GM19240 (cell line): ENCODE data around the gene KLHDC9.
"Not testable (repeated sequence)": the region's sequence is repeated elsewhere in the genome, so short reads cannot be mapped to it uniquely, and the experiment has no call there.

Experiments
- DNase-seq: peaks from one replicate; pipeline ENCODE4 v3.0.0; 2011; ENCODE audit warnings: low spot score; ENCODE audit not compliant: insufficient read length

Gene KLHDC9

DNA sequence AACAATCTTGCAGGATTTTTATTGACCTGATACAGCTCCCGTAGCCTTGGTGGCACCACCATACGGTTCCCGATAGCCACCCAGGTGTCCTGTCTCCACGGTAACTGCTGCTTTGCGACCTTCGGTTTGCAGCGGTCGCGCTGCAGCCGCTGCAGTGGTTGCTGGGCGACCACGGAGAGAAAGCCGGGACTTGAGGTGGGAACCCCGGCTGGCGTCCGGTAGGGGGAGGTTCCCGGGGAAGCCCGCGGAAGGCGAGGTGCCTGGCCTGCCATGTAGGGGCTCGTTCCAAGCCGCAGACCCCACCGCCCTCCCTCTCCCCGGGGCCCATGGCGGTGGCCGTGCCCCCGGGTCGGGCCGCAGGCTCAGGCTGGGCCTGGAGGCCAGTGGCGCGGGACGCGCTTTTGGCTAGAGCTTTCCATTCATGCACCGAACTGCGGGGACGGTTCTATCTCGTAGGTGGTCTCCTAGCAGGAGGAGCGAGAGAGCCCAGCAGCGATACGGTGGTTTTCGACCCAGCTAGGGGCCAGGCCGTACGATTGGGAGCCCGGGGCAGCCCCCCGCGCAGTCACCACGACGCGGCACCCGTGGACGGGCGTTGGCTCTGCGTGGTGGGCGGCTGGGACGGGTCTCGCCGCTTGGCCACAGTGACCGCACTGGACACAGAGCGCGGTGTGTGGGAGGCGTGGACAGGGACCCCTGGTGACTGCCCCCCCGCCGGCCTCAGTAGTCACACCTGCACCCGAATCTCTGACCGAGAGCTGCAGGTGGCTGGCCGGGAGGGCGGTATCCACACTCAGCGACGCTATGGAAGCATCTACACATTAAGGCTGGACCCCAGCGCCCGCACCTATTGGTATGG is at the start of gene KLHDC9:
KLHDC9 (plus strand) TSS at position 152 of the 859 bp plus-strand sequence; CDS start at position 327, 175 bp downstream.
- peak; percentile 96 for DNase-seq

DNA sequence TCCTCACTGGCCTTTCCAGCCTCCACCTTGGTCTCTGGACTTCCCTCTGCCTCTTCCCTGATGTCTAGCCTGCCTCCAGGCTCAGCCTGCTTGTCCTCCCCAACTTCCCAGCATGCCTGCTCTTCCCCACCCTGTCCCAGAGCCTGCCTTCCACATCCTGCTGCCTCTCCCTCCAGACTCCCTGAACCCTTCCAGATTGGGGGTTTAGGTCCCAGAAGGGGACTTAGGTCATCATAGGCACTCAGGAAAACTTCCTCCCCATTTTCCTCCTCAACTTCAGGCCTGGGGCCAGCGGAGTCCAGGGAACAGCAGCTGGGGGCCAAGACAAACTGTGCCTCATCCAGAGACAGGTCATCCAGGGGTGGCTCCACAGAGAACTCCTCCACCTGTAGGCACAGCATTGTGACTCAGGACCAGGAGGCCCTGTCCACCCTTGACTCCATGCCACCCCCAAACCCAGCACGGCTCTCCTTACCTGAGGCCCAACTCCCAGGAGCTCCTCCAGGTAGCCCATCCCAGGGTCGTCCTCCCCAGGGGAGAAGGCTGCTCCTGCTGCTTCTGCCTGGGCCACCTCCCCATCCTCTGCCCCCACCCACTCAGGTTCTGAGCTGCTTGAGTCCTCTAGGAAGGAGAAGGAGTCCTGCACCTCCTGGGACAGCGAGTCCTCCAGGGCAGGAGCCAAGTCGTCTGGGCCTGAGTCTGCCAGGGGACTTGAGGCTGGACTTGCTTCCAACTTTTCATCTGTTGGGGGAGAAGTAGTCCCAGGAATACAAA is 49.0 kb upstream of the KLHDC9 start:
- DNase-seq, result no peak

DNA sequence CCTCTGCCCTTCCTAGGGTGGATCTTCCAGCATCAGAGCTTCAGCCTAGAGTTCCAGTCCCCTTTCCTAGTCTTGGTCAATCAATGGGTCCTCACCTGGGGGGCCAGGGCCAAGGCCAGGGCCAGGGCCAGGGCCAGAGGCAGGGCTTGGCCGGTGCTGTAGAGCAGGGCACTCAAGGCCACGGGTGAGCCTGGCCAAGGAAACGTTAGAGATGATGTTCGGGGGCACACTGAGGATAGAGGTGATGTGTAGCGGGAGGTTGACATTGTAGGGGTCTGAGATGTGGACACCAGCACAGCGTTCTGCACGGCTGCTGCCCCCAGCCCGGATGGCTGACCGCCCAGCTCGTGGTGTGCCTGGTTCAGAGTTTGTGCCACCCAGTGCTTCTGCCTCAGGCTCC is 46.9 kb upstream of the KLHDC9 start:
- no peak for DNase-seq

DNA sequence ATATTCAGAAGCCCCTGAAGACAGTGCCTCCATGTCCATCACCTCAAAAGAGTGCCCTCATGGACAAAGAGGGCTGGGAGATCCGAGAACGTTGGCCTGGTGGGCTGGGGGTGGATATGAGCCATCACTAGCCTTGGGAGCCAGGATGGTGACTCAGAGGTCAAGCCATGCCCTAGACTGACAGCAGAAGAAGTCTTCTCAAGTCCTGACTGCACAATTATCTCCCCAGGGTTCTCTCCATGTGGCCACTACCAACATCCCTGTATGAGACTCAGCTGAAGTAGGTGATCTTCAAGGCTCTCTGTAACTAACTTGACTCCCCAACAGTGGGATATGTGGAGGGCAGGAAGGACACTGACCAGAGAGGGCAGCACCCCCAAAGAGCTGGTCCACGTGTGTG is 45.3 kb upstream of the KLHDC9 start:
- DNase-seq, result no peak

DNA sequence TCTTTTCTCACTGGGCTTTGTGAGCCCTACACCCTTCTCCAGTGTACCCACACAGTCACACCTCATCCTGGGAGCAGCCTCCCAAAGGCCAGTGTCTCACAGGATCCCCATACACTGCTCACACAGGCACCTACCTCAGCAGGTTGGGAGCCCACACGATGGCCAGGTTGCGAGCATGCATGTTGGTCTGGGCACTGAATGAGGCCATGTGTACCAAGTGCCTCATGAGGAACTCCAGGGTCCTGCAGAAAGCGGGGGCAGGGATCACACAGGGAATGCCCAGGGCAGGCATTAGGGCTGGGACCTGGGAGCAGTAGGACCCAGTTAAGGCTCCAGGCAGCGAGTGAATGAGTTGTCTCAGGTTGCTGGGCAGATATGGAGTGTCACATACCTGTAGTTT is 43.9 kb upstream of the KLHDC9 start:
- DNase-seq, result no peak

- no peak for DNase-seq
Observed at GRCh38 chr1:161054805-161055204, 43.4 kb upstream of the KLHDC9 start.

- DNase-seq, result no peak
Observed at GRCh38 chr1:161059293-161059692, 38.9 kb upstream of the KLHDC9 start.

DNA sequence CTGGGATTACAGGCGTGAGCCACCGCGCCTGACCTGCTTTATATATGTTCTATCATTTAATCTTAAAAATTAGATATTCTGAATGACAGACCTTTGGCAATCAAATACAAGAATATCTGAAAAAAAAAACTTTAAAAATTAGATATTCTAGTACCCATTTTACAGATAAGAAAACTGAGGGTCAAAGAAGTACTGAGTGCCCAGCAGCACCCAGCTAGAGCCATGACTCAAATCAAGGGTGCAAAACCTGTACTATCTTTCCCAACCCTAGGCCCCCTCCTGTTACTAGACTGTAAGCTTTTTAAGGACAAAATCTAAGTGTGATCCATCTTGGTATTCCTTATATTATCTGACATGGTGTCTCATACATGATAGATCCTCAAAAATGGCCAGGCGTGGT is 36.7 kb upstream of the KLHDC9 start:
- DNase-seq, result no peak

DNA sequence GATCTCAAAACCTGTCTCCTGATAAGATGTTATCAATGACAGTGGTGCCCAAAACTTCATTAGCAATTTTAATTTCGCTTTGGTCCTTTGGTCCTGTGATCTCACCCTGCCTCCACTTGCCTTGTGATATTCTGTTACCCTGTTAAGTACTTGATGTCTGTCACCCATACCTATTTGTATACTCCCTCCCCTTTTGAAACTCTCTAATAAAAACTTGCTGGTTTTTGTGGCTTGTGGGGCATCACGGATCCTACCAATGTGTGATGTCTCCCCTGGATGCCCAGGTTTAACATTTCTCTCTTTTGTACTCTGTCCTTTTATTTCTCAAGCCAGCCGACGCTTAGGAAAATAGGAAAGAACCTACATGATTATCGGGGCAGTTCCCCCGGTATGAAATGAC is 34.2 kb upstream of the KLHDC9 start:
- DNase-seq, result not testable (repeated sequence)

GRCh38 chr1:161065681-161066080 is 32.5 kb upstream of the KLHDC9 start:
- DNase-seq, result not testable (repeated sequence)

DNA sequence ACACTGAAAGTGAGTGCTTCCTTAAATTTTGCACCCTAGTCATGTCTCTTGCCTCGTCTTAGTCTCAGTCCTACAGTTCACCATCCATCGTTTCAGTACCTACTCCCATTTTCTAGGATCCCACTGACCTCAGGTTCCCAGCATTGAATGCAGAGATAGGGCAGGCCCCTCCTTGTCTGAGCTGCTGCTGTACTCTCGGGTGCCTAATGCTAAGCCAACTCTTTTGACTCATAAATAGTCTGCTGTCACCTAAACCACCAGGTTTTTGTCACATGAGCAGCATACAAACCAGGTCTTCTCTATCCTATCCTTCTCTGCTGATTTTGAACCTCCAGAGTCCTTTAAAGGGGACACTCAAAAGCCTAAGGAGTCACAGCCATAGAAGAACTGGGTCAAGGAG is 31.5 kb upstream of the KLHDC9 start:
- no peak for DNase-seq

DNA sequence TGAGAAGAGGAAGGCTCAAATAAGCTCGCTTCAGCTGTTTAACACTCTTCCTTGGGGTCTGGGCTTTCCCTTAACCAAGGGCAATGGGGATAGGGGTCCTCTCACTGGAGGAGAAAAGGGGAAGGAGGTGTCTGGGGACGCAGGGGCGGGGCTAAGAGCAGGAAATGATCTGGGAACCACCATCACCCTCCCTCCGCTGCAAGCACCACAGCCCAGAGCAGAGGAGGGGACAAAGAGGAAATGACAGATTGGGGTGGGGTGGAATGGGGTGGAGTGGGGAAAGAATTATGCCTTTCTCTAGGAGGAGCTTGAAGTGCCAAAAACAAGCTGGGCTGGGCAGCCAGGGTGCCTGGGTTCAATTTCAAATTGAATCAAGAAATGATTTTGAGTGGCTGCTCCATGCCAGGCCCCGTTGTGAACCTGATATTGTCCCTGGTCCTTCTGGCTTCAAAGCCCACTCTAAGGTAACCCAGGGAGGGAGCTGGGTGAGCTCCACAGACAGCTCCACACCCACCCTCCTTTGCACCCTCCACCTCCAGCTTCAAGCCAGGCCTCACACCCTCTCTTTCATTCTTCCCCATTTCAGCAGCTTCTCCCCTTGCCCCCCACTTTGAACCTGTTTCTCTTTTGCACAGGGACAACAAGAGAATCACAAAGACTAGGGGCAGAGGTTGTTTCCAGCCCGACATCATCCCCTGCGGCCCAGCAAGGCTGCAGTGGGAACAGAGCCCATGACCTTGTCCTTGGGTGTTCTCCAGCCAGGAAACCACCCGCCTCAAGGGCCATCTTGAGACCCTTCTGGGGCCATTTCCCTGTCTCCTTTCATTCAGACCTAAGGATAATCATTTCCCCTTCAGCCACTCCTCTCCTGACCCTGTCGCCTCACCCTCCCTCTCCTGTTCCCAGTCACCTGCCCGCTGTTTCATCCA is 29.6 kb upstream of the KLHDC9 start:
- DNase-seq, result peak; percentile 70

- DNase-seq, result no peak
Observed at GRCh38 chr1:161069241-161069640, 28.9 kb upstream of the KLHDC9 start.

- DNase-seq, result peak; percentile 99
Observed at GRCh38 chr1:161069731-161070270, 28.4 kb upstream of the KLHDC9 start, which contains the start of gene ARHGAP30. ARHGAP30 (minus strand) TSS chr1:161069891; CDS start chr1:161069624, 267 bp downstream.

DNA sequence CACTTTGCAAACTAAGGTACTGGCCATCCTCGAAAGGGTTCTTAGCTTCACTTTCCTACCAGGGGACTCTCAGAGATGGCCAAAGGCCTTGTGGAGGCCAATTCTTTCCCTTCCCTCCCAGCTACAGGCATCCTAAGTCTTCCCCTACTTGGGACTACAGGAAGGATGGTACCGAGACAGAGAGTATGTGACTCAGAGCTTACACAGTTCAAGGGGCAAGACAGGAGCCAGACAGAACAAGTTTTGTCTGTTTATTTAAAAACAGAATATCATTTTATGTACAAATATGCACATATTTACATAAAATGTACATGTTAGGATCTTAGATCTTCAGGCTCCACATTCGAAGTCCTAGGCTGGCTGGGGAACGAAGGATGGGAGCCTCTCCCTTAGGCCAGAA is 27.4 kb upstream of the KLHDC9 start:
- DNase-seq, result no peak

GRCh38 chr1:161071886-161072371 is 26.2 kb upstream of the KLHDC9 start:
- DNase-seq, result peak; percentile 65

- DNase-seq, result no peak
Observed at GRCh38 chr1:161072751-161073449, 25.3 kb upstream of the KLHDC9 start.

- no peak for DNase-seq
Observed at GRCh38 chr1:161073474-161074121, 24.6 kb upstream of the KLHDC9 start.

- DNase-seq, result no peak
Observed at GRCh38 chr1:161074676-161075368, 23.3 kb upstream of the KLHDC9 start.
